Upper lobe of left lung (tissue), 4 donors: ENCODE data around the gene ASPRV1.

Experiments used
- CTCF ChIP-seq, 6 experiments: fragments of 450-650 bp in 4 of 6; fragments of 200-600 bp in 2 of 6; sonication (generic) in 2 of 6; IDR thresholded peaks; one replicate each; pipeline ENCODE4 v1.5.1; 2016 to 2019; ENCODE audit warnings: antibody characterized with exemption in 6 of 6
- POLR2A ChIP-seq, 4 donors: fragments of 450-650 bp; IDR thresholded peaks; one replicate each; pipeline ENCODE4 v1.5.1; 2016 to 2017; ENCODE audit warnings: antibody characterized with exemption in 4 of 4, mild to moderate bottlenecking in 2 of 4
- POLR2AphosphoS5 ChIP-seq, 2 donors: sonication (generic); formaldehyde crosslinking; IDR thresholded peaks; one replicate each; pipeline ENCODE4 v1.5.1; 2017; ENCODE audit warnings: antibody characterized with exemption in 2 of 2

- TF ChIP-seq POLR2A (IDR thresholded peaks at IDR 0.05): no peak
- no peak for TF ChIP-seq POLR2AphosphoS5 (IDR thresholded peaks at IDR 0.05)
- no peak for TF ChIP-seq CTCF (IDR thresholded peaks at IDR 0.05)
These were observed 45.3 kb downstream of the ASPRV1 start for GRCh38 chr2:69916106-69916505.
